Effector memory CD4-positive, alpha-beta T cell (primary cell): Measurements from ENCODE around the gene IGSF9B.

ENCODE experiments used
- DNase-seq, 3 donors: peaks; one replicate each; pipeline ENCODE4 v3.0.0-alpha.2; 2020
- H3K27ac ChIP-seq: 2 replicates; pipeline ENCODE4 v1.7.0; 2013; ENCODE audit warnings: mild to moderate bottlenecking, low read length, moderate library complexity; ENCODE audit not compliant: insufficient read depth, poor library complexity, severe bottlenecking
- H3K27me3 ChIP-seq: replicated peaks from 2 replicates; pipeline ENCODE4 v1.7.0; 2013; ENCODE audit warnings: mild to moderate bottlenecking, low read length; ENCODE audit not compliant: insufficient read depth, control insufficient read depth, poor library complexity, severe bottlenecking
- H3K36me3 ChIP-seq: 2 replicates; pipeline ENCODE4 v1.7.0; 2013; ENCODE audit warnings: mild to moderate bottlenecking, low read length, moderate library complexity; ENCODE audit not compliant: control insufficient read depth, insufficient read depth
- H3K4me1 ChIP-seq: 2 replicates; pipeline ENCODE4 v1.7.0; 2013; ENCODE audit warnings: low read length, mild to moderate bottlenecking; ENCODE audit not compliant: control insufficient read depth, insufficient read depth, poor library complexity, severe bottlenecking
- H3K4me3 ChIP-seq: 2 replicates; pipeline ENCODE4 v1.7.0; 2013; ENCODE audit warnings: low read length, low read depth, mild to moderate bottlenecking; ENCODE audit not compliant: insufficient read depth, poor library complexity, severe bottlenecking
- H3K9me3 ChIP-seq: 2 replicates; pipeline ENCODE4 v1.7.0; 2013; ENCODE audit warnings: mild to moderate bottlenecking, low read length, moderate library complexity; ENCODE audit not compliant: control insufficient read depth

The IGSF9B gene

GRCh38 chr11:133922078-133922870 lies 34.5 kb downstream of the IGSF9B start:
- peaks cover 6% of the 10 kb centered on the region for H3K4me1 ChIP-seq
- no peaks in the 10 kb centered on the region for H3K27me3 ChIP-seq
- no peak overlapping the region for H3K4me3 ChIP-seq
- no peak for DNase-seq
- no peak overlapping the region for H3K27ac ChIP-seq
- H3K36me3 ChIP-seq: peaks cover 16% of the 10 kb centered on the region
- H3K9me3 ChIP-seq: no peaks in the 10 kb centered on the region

- H3K27me3 ChIP-seq: no peaks in the 10 kb centered on the region
- H3K4me1 ChIP-seq: peaks cover 6% of the 10 kb centered on the region
- no peak overlapping the region for H3K4me3 ChIP-seq
- DNase-seq: no peak
- H3K27ac ChIP-seq: no peak overlapping the region
- H3K36me3 ChIP-seq: peaks cover 19% of the 10 kb centered on the region
- H3K9me3 ChIP-seq: no peaks in the 10 kb centered on the region
Observed at GRCh38 chr11:133921513-133921912, 35.3 kb downstream of the IGSF9B start.

- no peaks in the 10 kb centered on the region for H3K9me3 ChIP-seq
- H3K36me3 ChIP-seq: peaks cover 21% of the 10 kb centered on the region
- no peak overlapping the region for H3K27ac ChIP-seq
- no peak overlapping the region for H3K4me3 ChIP-seq
- H3K27me3 ChIP-seq: no peaks in the 10 kb centered on the region
- DNase-seq: no peak
- peaks cover 6% of the 10 kb centered on the region for H3K4me1 ChIP-seq
Observed at GRCh38 chr11:133921026-133921425, 35.7 kb downstream of the IGSF9B start.

GRCh38 chr11:133920109-133920990 lies 36.4 kb downstream of the IGSF9B start:
- Histone ChIP-seq H3K27me3 (no peaks in the 10 kb centered on the region), H3K36me3 (peaks cover 21% of the 10 kb centered on the region), H3K27ac (no peak overlapping the region), H3K9me3 (no peaks in the 10 kb centered on the region), H3K4me3 (no peak overlapping the region), H3K4me1 (peaks cover 6% of the 10 kb centered on the region)
- DNase-seq: no peak

- H3K27ac ChIP-seq: no peak overlapping the region
Observed at GRCh38 chr11:133919330-133920108, 37.2 kb downstream of the IGSF9B start.

GRCh38 chr11:133918608-133919260 lies 38.0 kb downstream of the IGSF9B start:
- Histone ChIP-seq H3K9me3 (no peaks in the 10 kb centered on the region), H3K27me3 (no peaks in the 10 kb centered on the region), H3K27ac (no peak overlapping the region), H3K4me1 (peaks cover 6% of the 10 kb centered on the region), H3K36me3 (peaks cover 25% of the 10 kb centered on the region), H3K4me3 (peak overlapping the region; percentile 35)
- DNase-seq: no peak

More at GRCh38 chr11:133919330-133920108, 37.2 kb downstream of the IGSF9B start:
- no peaks in the 10 kb centered on the region for H3K9me3 ChIP-seq
- no peaks in the 10 kb centered on the region for H3K27me3 ChIP-seq
- H3K4me1 ChIP-seq: peaks cover 6% of the 10 kb centered on the region
- peak overlapping the region; percentile 35 for H3K4me3 ChIP-seq
- H3K36me3 ChIP-seq: peaks cover 22% of the 10 kb centered on the region
- DNase-seq: no peak

GRCh38 chr11:133917921-133918607 lies 38.7 kb downstream of the IGSF9B start:
- no peak for DNase-seq
- Histone ChIP-seq H3K9me3 (no peaks in the 10 kb centered on the region), H3K27ac (no peak overlapping the region), H3K36me3 (peaks cover 25% of the 10 kb centered on the region), H3K4me1 (peaks cover 6% of the 10 kb centered on the region), H3K4me3 (peak overlapping the region; percentile 35), H3K27me3 (no peaks in the 10 kb centered on the region)

- Histone ChIP-seq H3K27ac (no peak overlapping the region), H3K36me3 (peaks cover 21% of the 10 kb centered on the region), H3K27me3 (no peaks in the 10 kb centered on the region), H3K9me3 (no peaks in the 10 kb centered on the region), H3K4me1 (peaks cover 6% of the 10 kb centered on the region), H3K4me3 (no peak overlapping the region)
- DNase-seq: no peak
Observed at GRCh38 chr11:133916784-133917440, 39.9 kb downstream of the IGSF9B start.
